Endothelial cell of coronary artery (primary cell): ENCODE data around the gene PIGM. TPM values are rescaled to one million over a fixed set of nuclear protein-coding genes. Genes with fewer than 3 reads are reported as not detected.

Experiments
- total RNA-seq: library from RNA; depleted of rRNA; stranded (reverse); fragments of >200 nt; gene quantifications from 2 replicates; pipeline ENCODE4 v1.2.3, GENCODE V29; 2014

The PIGM gene
- total RNA-seq, result 2.9 and 3.1 TPM in 2 replicates

DNA sequence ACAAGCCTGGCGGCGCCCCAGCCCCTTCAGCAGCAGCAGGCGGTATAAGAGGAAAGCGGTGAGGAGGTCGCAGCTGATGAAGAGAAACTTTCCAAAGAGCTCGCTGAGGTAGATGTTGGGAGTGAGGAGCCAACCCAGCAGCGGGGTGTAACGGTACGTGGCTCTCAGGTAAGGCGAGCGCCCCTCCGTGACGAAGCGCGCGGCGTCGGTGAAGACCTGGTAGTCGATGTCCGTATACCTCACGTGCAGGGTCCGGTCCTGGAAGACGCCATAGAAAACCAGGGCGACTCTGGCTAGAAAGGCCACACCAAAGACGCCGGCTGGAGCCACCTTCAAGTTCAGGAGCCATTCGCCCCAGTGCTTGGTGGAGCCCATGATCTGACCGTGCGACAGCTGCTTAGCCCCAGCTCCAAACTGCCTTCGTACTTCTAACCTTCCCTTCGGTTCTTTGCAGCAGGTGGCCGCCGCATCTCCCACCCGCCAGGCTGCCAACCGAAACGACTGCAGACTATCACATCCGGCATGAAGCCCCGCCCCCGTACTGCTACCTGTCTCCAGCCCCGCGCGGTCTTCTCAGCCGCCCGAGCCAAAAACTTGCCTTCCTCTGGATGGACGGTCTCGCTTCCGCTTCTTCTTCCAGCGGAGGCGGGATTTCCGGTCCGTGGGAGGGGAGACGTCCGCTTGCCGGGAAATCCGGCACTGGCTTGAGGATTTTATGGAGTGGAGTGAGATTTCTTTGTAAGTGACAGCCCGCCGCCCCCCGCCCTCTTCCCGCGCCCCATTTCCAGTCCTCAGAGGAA lies at the start of gene PIGM:
Gene PIGM, minus strand, starts transcription at position 626 of the 800 bp plus-strand sequence. Its CDS starts 251 bp downstream, at position 375.

DNA sequence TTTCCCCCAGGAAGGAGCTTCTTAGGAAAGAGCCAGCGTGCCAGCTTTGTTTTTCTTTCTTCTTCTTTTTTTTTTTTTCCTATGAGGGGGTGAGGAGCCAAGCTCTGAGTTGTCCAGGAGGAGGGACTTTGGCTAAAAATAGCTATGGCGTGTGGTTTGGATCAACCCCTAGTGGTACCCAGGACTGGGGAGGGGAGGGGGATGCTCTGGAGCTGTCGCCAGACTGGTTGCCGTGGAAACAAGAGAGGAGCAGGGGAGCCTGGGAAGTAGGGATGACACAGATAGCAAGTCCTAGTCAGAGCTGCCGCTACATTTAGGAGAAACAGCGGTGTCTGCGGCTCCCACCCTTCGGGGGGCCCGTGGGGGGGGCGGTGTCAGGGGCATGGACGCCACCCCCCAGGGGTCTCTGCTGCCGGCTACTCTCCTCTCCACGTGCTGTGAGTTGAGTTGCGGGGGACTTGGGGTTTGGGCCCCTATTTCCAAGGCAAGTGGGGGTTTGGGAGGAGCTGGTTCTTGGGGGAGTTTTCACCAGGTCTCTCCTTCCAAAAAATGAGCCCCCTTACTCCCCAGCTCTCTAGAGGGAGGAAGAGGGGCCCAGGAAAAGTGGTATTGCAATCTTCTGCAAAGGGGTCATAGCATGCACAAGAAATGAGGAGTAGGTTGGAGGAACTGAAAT lies 49.6 kb upstream of the PIGM start, which contains the start of gene KCNJ9:
Gene KCNJ9, plus strand, starts transcription at position 278 of the 676 bp plus-strand sequence. CDS start 2,493 bp downstream, outside the sequence.

DNA sequence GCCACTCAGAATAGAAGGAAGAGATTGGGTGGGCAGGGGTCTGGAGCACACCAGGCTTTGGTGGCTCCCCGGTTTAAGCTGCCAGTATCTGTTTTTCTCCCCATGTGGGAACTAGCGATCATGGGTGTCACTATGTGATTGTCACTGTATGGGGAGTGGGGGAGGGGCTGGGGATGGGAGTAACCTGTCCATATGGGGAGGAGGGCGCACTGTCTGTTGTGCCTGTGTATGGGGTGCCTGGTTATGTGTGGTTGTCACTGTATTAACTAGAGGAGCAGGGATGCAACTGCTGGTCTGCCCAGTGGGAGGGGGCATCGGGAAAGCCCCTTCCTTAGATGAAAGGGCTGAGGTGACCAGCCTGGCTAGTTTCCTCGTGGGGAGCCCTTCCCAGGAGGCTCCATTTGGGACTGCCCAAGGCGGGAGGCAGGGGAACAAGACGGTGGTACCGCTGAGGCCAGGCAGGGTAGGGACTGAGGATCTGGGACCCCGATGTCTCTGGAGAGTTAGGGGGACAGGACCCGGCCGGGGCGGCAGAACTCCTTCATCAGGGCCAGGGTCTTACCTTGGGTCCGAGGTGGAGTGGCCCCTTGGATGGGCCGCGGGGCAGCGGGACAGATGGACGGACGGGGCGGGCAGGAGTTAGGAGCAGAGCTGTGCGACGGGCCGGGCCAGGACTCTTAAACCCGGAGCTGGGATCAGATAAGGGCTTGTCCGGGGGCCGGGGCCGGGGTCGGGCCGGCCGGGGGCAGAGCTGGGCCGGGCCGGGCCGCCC lies 37.9 kb upstream of the PIGM start, which contains the start of gene KCNJ10:
Gene KCNJ10, minus strand, starts transcription at position 701 of the 772 bp plus-strand sequence. CDS start 27,628 bp downstream, outside the sequence.

Other genes starting within 250 kb of the PIGM start
- gene FCRL6, start 229.6 kb downstream of the PIGM start, total RNA-seq, result under 0.01 TPM in 1 of 2 replicates, not detected in the other
- not detected in 2 replicates for gene SLAMF8, start 205.1 kb downstream of the PIGM start, total RNA-seq
- gene VSIG8, start 169.3 kb downstream of the PIGM start, total RNA-seq, result 0.09 TPM in 1 of 2 replicates, not detected in the other
- gene CFAP45, start 131.8 kb downstream of the PIGM start, total RNA-seq, result 0.94 and 1.5 TPM in 2 replicates
- 488 and 511 TPM in 2 replicates for gene TAGLN2, start 106.5 kb downstream of the PIGM start, total RNA-seq
- gene IGSF9, start 86.4 kb downstream of the PIGM start, total RNA-seq, result under 0.01 TPM in 2 replicates
- gene SLAMF9, start 77.8 kb downstream of the PIGM start, total RNA-seq, result not detected in 2 replicates
- gene KCNJ10, start 38.2 kb upstream of the PIGM start, total RNA-seq, result not detected in 2 replicates
- not detected in 2 replicates for gene KCNJ9, start 49.5 kb upstream of the PIGM start, total RNA-seq
- 7.2 and 14.9 TPM in 2 replicates for gene IGSF8, start 66.6 kb upstream of the PIGM start, total RNA-seq
- gene ATP1A2, start 83.8 kb upstream of the PIGM start, total RNA-seq, result under 0.01 TPM in 1 of 2 replicates, not detected in the other
- not detected in 2 replicates for gene ATP1A4, start 119.6 kb upstream of the PIGM start, total RNA-seq
- gene CASQ1, start 158.6 kb upstream of the PIGM start, total RNA-seq, result 0.18 TPM in 1 of 2 replicates, not detected in the other
- gene PEA15, start 173.4 kb upstream of the PIGM start, total RNA-seq, result 73.2 and 113 TPM in 2 replicates
- 66.8 and 80.9 TPM in 2 replicates for gene DCAF8, start 230.6 kb upstream of the PIGM start, total RNA-seq